ENCODE results near the gene SHROOM1. TPM values are rescaled to one million over a fixed set of nuclear protein-coding genes. Genes with fewer than 3 reads are reported as not detected.
"Not testable (repeated sequence)": the region's sequence is repeated elsewhere in the genome, so short reads cannot be mapped to it uniquely, and the experiment has no call there.

SHROOM1 gene
- total and polyA plus RNA-seq, 4 experiments from 2014 or later, result 0.49 TPM; not detected in 3

DNA sequence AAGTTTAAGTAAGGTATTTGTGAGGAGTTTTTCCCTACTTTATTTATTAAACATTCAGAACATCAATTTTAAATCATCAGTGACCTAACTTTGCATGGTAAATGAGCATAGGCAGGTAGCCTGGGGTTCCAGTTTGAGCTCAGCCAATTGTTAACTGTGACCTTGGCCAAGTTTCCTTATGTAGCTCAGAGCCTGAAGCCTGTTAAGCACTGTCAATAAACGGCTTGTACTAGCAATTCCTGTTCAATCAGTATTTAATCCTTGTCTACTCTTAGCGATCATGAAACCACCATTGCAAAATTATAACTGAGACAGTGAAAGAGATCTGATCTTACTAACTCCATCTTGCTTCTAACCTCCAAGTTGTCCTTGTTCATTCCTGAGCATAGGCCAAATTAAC lies 22.0 kb downstream of the SHROOM1 start:
- POLR2A ChIA-PET (ENCODE audit: partially characterized antibody), result no interaction called here

GRCh38 chr5:132807163-132807838 lies 23.1 kb downstream of the SHROOM1 start:
- H3K4me1 Mint-ChIP-seq, result peaks cover under 1 to 3% (median 2%) of the 10 kb centered on the region in 4 donors
- ChIA-PET POLR2A (ENCODE audit: partially characterized antibody) (interaction anchor here (1.1 kb wide), 1 partner anchor 70 kb away, joined by 5 read pairs; the partner anchor contains the start of gene KIF3A), CTCF (ENCODE audit: partially characterized antibody) (interaction anchor here (1.5 to 2.3 kb wide), 2 partner anchors 12 to 60 kb away, joined by 4 to 14 read pairs; partner anchors contain the start of gene CCNI2)
- H3K36me3 ChIP-seq (ENCODE audit: insufficient read depth, low read length), result no peaks in the 10 kb centered on the region
- H3K4me1 ChIP-seq (ENCODE audit: insufficient read depth, low read length), result peaks cover 2% of the 10 kb centered on the region
- no peak overlapping the region for H3K4me3 Mint-ChIP-seq
- H3K4me3 ChIP-seq (ENCODE audit: low read length in 2 of 2), result no peak overlapping the region
- intact Hi-C loops (cut with micrococcal nuclease), result no loop called here
- H3K27me3 Mint-ChIP-seq, result peaks cover 32 to 57% of the 10 kb centered on the region in 2 donors
- H3K27me3 ChIP-seq (ENCODE audit: insufficient read depth, low read length), result peaks cover 17% of the 10 kb centered on the region
- no peaks in the 10 kb centered on the region for H3K36me3 Mint-ChIP-seq
- H3K27ac Mint-ChIP-seq, result peak overlapping the region in 1 of 7 donors; percentile 57
- DNase-seq, result no peak
- H3K9me3 ChIP-seq (ENCODE audit: control insufficient read depth in 1 of 2, low read length in 2 of 2), result no peaks in the 10 kb centered on the region
- no peak overlapping the region for H3K27ac ChIP-seq (ENCODE audit: low read depth, low read length)
- H3K9me3 Mint-ChIP-seq, result peaks cover 0 to 4% (median 0%) of the 10 kb centered on the region in 8 donors

More for the DNA sequence above, 22.0 kb downstream of the SHROOM1 start:
- H3K4me1 ChIP-seq (ENCODE audit: insufficient read depth, low read length), result peaks cover 11% of the 10 kb centered on the region
- Mint-ChIP-seq H3K27ac (no peak overlapping the region), H3K4me3 (no peak overlapping the region), H3K9me3 (peaks cover 0 to 4% (median 0%) of the 10 kb centered on the region in 8 donors), H3K36me3 (no peaks in the 10 kb centered on the region), H3K4me1 (peaks cover 8 to 11% (median 9%) of the 10 kb centered on the region in 4 donors), H3K27me3 (peaks cover 37 to 54% of the 10 kb centered on the region in 2 donors)
- DNase-seq, result no peak
- no peaks in the 10 kb centered on the region for H3K36me3 ChIP-seq (ENCODE audit: insufficient read depth, low read length)
- CTCF ChIA-PET (ENCODE audit: partially characterized antibody), result interaction anchor here (1.2 to 2.3 kb wide), 3 partner anchors 11 to 71 kb away, joined by 3 to 14 read pairs (median 4); partner anchors contain the start of gene KIF3A
- no peaks in the 10 kb centered on the region for H3K9me3 ChIP-seq (ENCODE audit: control insufficient read depth in 1 of 2, low read length in 2 of 2)
- H3K27me3 ChIP-seq (ENCODE audit: insufficient read depth, low read length), result peaks cover 26% of the 10 kb centered on the region
- intact Hi-C loops (cut with micrococcal nuclease), result no loop called here
- H3K4me3 ChIP-seq (ENCODE audit: low read length in 2 of 2), result no peak overlapping the region
- no peak overlapping the region for H3K27ac ChIP-seq (ENCODE audit: low read depth, low read length)

GRCh38 chr5:132806804-132807162 lies 23.7 kb downstream of the SHROOM1 start:
- ChIA-PET POLR2A (ENCODE audit: partially characterized antibody) (interaction anchor here (1.1 kb wide), 1 partner anchor 69 kb away, joined by 5 read pairs; the partner anchor contains the start of gene KIF3A), CTCF (ENCODE audit: partially characterized antibody) (interaction anchor here (1.5 to 2.3 kb wide), 2 partner anchors 13 to 59 kb away, joined by 4 to 14 read pairs; partner anchors contain the start of gene CCNI2)
- H3K27ac Mint-ChIP-seq; intact Hi-C loops (cut with micrococcal nuclease); H3K27ac ChIP-seq (ENCODE audit: low read depth, low read length); H3K4me1 ChIP-seq (ENCODE audit: insufficient read depth, low read length); H3K36me3 Mint-ChIP-seq; H3K9me3 Mint-ChIP-seq; H3K9me3 ChIP-seq (ENCODE audit: control insufficient read depth in 1 of 2, low read length in 2 of 2); DNase-seq; H3K4me3 Mint-ChIP-seq; H3K4me3 ChIP-seq (ENCODE audit: low read length in 2 of 2); H3K36me3 ChIP-seq (ENCODE audit: insufficient read depth, low read length); H3K4me1 Mint-ChIP-seq: not testable (repeated sequence)
- H3K27me3 Mint-ChIP-seq, result peaks cover 32 to 60% of the 10 kb centered on the region in 2 donors
- peaks cover 12% of the 10 kb centered on the region for H3K27me3 ChIP-seq (ENCODE audit: insufficient read depth, low read length)

GRCh38 chr5:132805872-132806271 lies 24.6 kb downstream of the SHROOM1 start:
- H3K9me3 ChIP-seq (ENCODE audit: control insufficient read depth in 1 of 2, low read length in 2 of 2); H3K9me3 Mint-ChIP-seq; H3K4me3 Mint-ChIP-seq; CTCF ChIA-PET (ENCODE audit: partially characterized antibody); H3K27ac ChIP-seq (ENCODE audit: low read depth, low read length); H3K36me3 Mint-ChIP-seq; intact Hi-C loops (cut with micrococcal nuclease); H3K36me3 ChIP-seq (ENCODE audit: insufficient read depth, low read length); DNase-seq; H3K27ac Mint-ChIP-seq; H3K4me1 Mint-ChIP-seq; POLR2A ChIA-PET (ENCODE audit: partially characterized antibody); H3K4me3 ChIP-seq (ENCODE audit: low read length in 2 of 2); H3K4me1 ChIP-seq (ENCODE audit: insufficient read depth, low read length): not testable (repeated sequence)
- peaks cover 25 to 52% of the 10 kb centered on the region in 2 donors for H3K27me3 Mint-ChIP-seq
- H3K27me3 ChIP-seq (ENCODE audit: insufficient read depth, low read length), result peaks cover 14% of the 10 kb centered on the region

- H3K4me3 ChIP-seq (ENCODE audit: low read length in 2 of 2); H3K27ac ChIP-seq (ENCODE audit: low read depth, low read length); H3K9me3 Mint-ChIP-seq; H3K4me1 Mint-ChIP-seq; DNase-seq; intact Hi-C loops (cut with micrococcal nuclease); H3K4me3 Mint-ChIP-seq; H3K36me3 Mint-ChIP-seq; POLR2A ChIA-PET (ENCODE audit: partially characterized antibody); H3K9me3 ChIP-seq (ENCODE audit: control insufficient read depth in 1 of 2, low read length in 2 of 2); H3K36me3 ChIP-seq (ENCODE audit: insufficient read depth, low read length); H3K4me1 ChIP-seq (ENCODE audit: insufficient read depth, low read length); H3K27ac Mint-ChIP-seq; H3K27me3 ChIP-seq (ENCODE audit: insufficient read depth, low read length); CTCF ChIA-PET (ENCODE audit: partially characterized antibody): not testable (repeated sequence)
- peaks cover 25 to 46% of the 10 kb centered on the region in 2 donors for H3K27me3 Mint-ChIP-seq
These were observed 26.2 kb downstream of the SHROOM1 start for GRCh38 chr5:132804219-132804618.

GRCh38 chr5:132802685-132803066 lies 27.8 kb downstream of the SHROOM1 start:
- CTCF ChIA-PET (ENCODE audit: partially characterized antibody), result interaction anchor here (1.0 kb wide), 1 partner anchor 15 kb away, joined by 3 read pairs; no protein-coding TSS in a partner anchor
- H3K27ac ChIP-seq (ENCODE audit: low read depth, low read length); H3K36me3 Mint-ChIP-seq; H3K9me3 ChIP-seq (ENCODE audit: control insufficient read depth in 1 of 2, low read length in 2 of 2); DNase-seq; POLR2A ChIA-PET (ENCODE audit: partially characterized antibody); H3K4me1 ChIP-seq (ENCODE audit: insufficient read depth, low read length); H3K4me1 Mint-ChIP-seq; H3K36me3 ChIP-seq (ENCODE audit: insufficient read depth, low read length); H3K9me3 Mint-ChIP-seq; H3K4me3 ChIP-seq (ENCODE audit: low read length in 2 of 2); intact Hi-C loops (cut with micrococcal nuclease); H3K4me3 Mint-ChIP-seq; H3K27ac Mint-ChIP-seq; H3K27me3 ChIP-seq (ENCODE audit: insufficient read depth, low read length): not testable (repeated sequence)
- H3K27me3 Mint-ChIP-seq, result peaks cover 28 to 40% of the 10 kb centered on the region in 2 donors

- POLR2A ChIA-PET (ENCODE audit: partially characterized antibody), result no interaction called here
- Histone ChIP-seq H3K27me3 (ENCODE audit: insufficient read depth, low read length) (peaks cover 6% of the 10 kb centered on the region), H3K36me3 (ENCODE audit: insufficient read depth, low read length) (no peaks in the 10 kb centered on the region), H3K4me1 (ENCODE audit: insufficient read depth, low read length) (no peaks in the 10 kb centered on the region), H3K27ac (ENCODE audit: low read depth, low read length) (no peak overlapping the region), H3K9me3 (ENCODE audit: control insufficient read depth in 1 of 2, low read length in 2 of 2) (no peaks in the 10 kb centered on the region), H3K4me3 (ENCODE audit: low read length in 2 of 2) (no peak overlapping the region)
- intact Hi-C loops (cut with micrococcal nuclease), result no loop called here
- Mint-ChIP-seq H3K9me3 (peaks cover 0 to 4% (median 0%) of the 10 kb centered on the region in 8 donors), H3K27ac (peak overlapping the region in 1 of 7 donors; percentile 33), H3K4me3 (no peak overlapping the region), H3K36me3 (no peaks in the 10 kb centered on the region), H3K27me3 (peaks cover 28 to 40% of the 10 kb centered on the region in 2 donors), H3K4me1 (no peaks in the 10 kb centered on the region)
- CTCF ChIA-PET (ENCODE audit: partially characterized antibody), result interaction anchor here (0.6 to 2.0 kb wide), 5 partner anchors 15 to 1177 kb away, joined by 3 to 6 read pairs (median 4); partner anchors contain the start of gene CCNI2
- DNase-seq, result no peak
These were observed 28.3 kb downstream of the SHROOM1 start for GRCh38 chr5:132802044-132802684.
